H9 (cell line): Measurements from ENCODE around the gene GDI2. TPM values are rescaled to one million over a fixed set of nuclear protein-coding genes. Genes with fewer than 3 reads are reported as not detected.
A peak's percentile ranks its signal among the peaks of the same experiment; 100 is the strongest.

ENCODE experiments used
- DNase-seq: peaks from one replicate; pipeline ENCODE4 v3.0.0-alpha.2; 2017
- H2AFZ ChIP-seq: one replicate; pipeline ENCODE4 v1.6.1; 2013; ENCODE audit warnings: mild to moderate bottlenecking, low read length, control low read depth, moderate library complexity
- H2AK5ac ChIP-seq: 2 replicates; pipeline ENCODE4 v1.6.1; 2013; ENCODE audit warnings: low read length, control low read depth, mixed read lengths; ENCODE audit not compliant: insufficient read length
- H2BK120ac ChIP-seq: one replicate; pipeline ENCODE4 v1.6.1; 2013; ENCODE audit warnings: low read depth, mild to moderate bottlenecking, low read length, control low read depth, inconsistent platforms; ENCODE audit not compliant: poor library complexity, severe bottlenecking
- H2BK12ac ChIP-seq: 2 replicates; pipeline ENCODE4 v1.6.1; 2013; ENCODE audit warnings: low read length, control low read depth, mixed read lengths, low read depth; ENCODE audit not compliant: insufficient read length
- H2BK15ac ChIP-seq: 2 replicates; pipeline ENCODE4 v1.6.1; 2013; ENCODE audit warnings: low read depth, low read length, control low read depth
- H2BK20ac ChIP-seq: one replicate; pipeline ENCODE4 v1.6.1; 2013; ENCODE audit warnings: low read depth, mild to moderate bottlenecking, low read length, control low read depth, inconsistent platforms; ENCODE audit not compliant: poor library complexity, severe bottlenecking
- H2BK5ac ChIP-seq: 2 replicates; pipeline ENCODE4 v1.6.1; 2013; ENCODE audit warnings: low read length, control low read depth, mixed read lengths; ENCODE audit not compliant: insufficient read length
- H3K14ac ChIP-seq: 2 replicates; pipeline ENCODE4 v1.6.1; 2013; ENCODE audit warnings: low read length, control low read depth; ENCODE audit not compliant: insufficient read depth
- H3K18ac ChIP-seq: 2 replicates; pipeline ENCODE4 v1.6.1; 2013; ENCODE audit warnings: low read depth, mild to moderate bottlenecking, mixed read lengths, low read length, control low read depth; ENCODE audit not compliant: insufficient read length
- H3K23ac ChIP-seq: 2 replicates; pipeline ENCODE4 v1.6.1; 2013; ENCODE audit warnings: low read length, control low read depth, mixed read lengths, low read depth; ENCODE audit not compliant: insufficient read length
- H3K23me2 ChIP-seq: 2 replicates; pipeline ENCODE4 v1.6.1; 2013; ENCODE audit warnings: low read depth, mild to moderate bottlenecking, mixed read lengths, low read length, control low read depth; ENCODE audit not compliant: insufficient read length, poor library complexity, severe bottlenecking
- H3K27ac ChIP-seq: 2 replicates; pipeline ENCODE4 v1.5.1; 2013; ENCODE audit warnings: low read length, control low read depth, mixed read lengths, low read depth; ENCODE audit not compliant: insufficient read length
- H3K27me3 ChIP-seq: 2 replicates; pipeline ENCODE4 v1.6.1; 2013; ENCODE audit warnings: low read length, control low read depth, inconsistent platforms; ENCODE audit not compliant: insufficient read depth
- H3K4ac ChIP-seq: 2 replicates; pipeline ENCODE4 v1.6.1; 2013; ENCODE audit warnings: low read depth, mild to moderate bottlenecking, control low read depth, inconsistent platforms, low read length, moderate library complexity
- H3K4me1 ChIP-seq: 2 replicates; pipeline ENCODE4 v1.6.1; 2013; ENCODE audit warnings: low read length, control low read depth, inconsistent platforms; ENCODE audit not compliant: insufficient read depth
- H3K4me2 ChIP-seq: 2 replicates; pipeline ENCODE4 v1.6.1; 2013; ENCODE audit warnings: low read length, control low read depth, mixed read lengths; ENCODE audit not compliant: insufficient read length, insufficient read depth
- H3K56ac ChIP-seq: 2 replicates; pipeline ENCODE4 v1.6.1; 2013; ENCODE audit warnings: low read depth, mild to moderate bottlenecking, mixed read lengths, low read length, control low read depth; ENCODE audit not compliant: insufficient read length
- H3K79me1 ChIP-seq: 2 replicates; pipeline ENCODE4 v1.6.1; 2013; ENCODE audit warnings: low read depth, mild to moderate bottlenecking, moderate library complexity, low read length, control low read depth, inconsistent platforms; ENCODE audit not compliant: insufficient read depth, poor library complexity, severe bottlenecking
- H3K79me2 ChIP-seq: 2 replicates; pipeline ENCODE4 v1.6.1; 2013; ENCODE audit warnings: low read length, control low read depth, inconsistent platforms; ENCODE audit not compliant: insufficient read depth
- H3K9ac ChIP-seq: 2 replicates; pipeline ENCODE4 v1.6.1; 2013; ENCODE audit warnings: low read length, control low read depth, mixed read lengths; ENCODE audit not compliant: insufficient read length; ENCODE audit errors: extremely low read depth
- H3K9me3 ChIP-seq: one replicate; pipeline ENCODE4 v1.6.1; 2013; ENCODE audit warnings: low read depth, low read length, inconsistent platforms; ENCODE audit not compliant: control insufficient read depth
- H3T11ph ChIP-seq: one replicate; pipeline ENCODE4 v1.6.1; 2013; ENCODE audit warnings: mild to moderate bottlenecking, low read length, control low read depth, inconsistent platforms
- H4K20me1 ChIP-seq: one replicate; pipeline ENCODE4 v1.6.1; 2013; ENCODE audit not compliant: control insufficient read depth, insufficient read length, insufficient read depth
- H4K5ac ChIP-seq: 2 replicates; pipeline ENCODE4 v1.6.1; 2013; ENCODE audit warnings: low read depth, mild to moderate bottlenecking, mixed read lengths, low read length, control low read depth; ENCODE audit not compliant: insufficient read length
- H4K8ac ChIP-seq: replicated peaks from 2 replicates; pipeline ENCODE4 v1.6.1; 2013; ENCODE audit warnings: low read length, control low read depth, mixed read lengths, low read depth; ENCODE audit not compliant: insufficient read length
- H4K91ac ChIP-seq: 2 replicates; pipeline ENCODE4 v1.6.1; 2013; ENCODE audit warnings: low read depth, mild to moderate bottlenecking, moderate library complexity, mixed read lengths, low read length, control low read depth; ENCODE audit not compliant: insufficient read length
- H3K27ac Mint-ChIP-seq, 3 experiments: 2 replicates in 2 of 3; 3 replicates in 1 of 3; pipeline ENCODE4 v1.8.0; 2020 to 2021; ENCODE audit warnings: mixed read lengths in 3 of 3, mild to moderate bottlenecking in 1 of 3, moderate library complexity in 1 of 3
- H3K27me3 Mint-ChIP-seq: 2 replicates; pipeline ENCODE4 v1.8.0; 2021; ENCODE audit warnings: low read depth, mild to moderate bottlenecking, moderate library complexity, mixed read lengths
- H3K36me3 Mint-ChIP-seq, 3 experiments: 2 replicates in 2 of 3; 3 replicates in 1 of 3; pipeline ENCODE4 v1.8.0; 2020 to 2021; ENCODE audit warnings: low read depth in 3 of 3, mixed read lengths in 3 of 3; ENCODE audit not compliant: insufficient read depth in 1 of 3
- H3K4me1 Mint-ChIP-seq, 2 experiments: 2 replicates each; pipeline ENCODE4 v1.8.0; 2020; ENCODE audit warnings: mixed read lengths in 2 of 2
- H3K4me3 Mint-ChIP-seq, 2 experiments: 2 replicates in 1 of 2; 3 replicates in 1 of 2; pipeline ENCODE4 v1.8.0; 2020 to 2021; ENCODE audit warnings: mild to moderate bottlenecking in 2 of 2, mixed read lengths in 2 of 2, moderate library complexity in 1 of 2
- H3K9me3 Mint-ChIP-seq, 2 experiments: 2 replicates in 1 of 2; 3 replicates in 1 of 2; pipeline ENCODE4 v1.8.0; 2020; ENCODE audit warnings: mild to moderate bottlenecking in 2 of 2, mixed read lengths in 2 of 2, moderate library complexity in 1 of 2
- CTCF ChIP-seq: fragments of 200-600 bp; sonication (generic); conservative IDR thresholded peaks from 3 replicates; pipeline ENCODE4 v1.8.0; 2021; ENCODE audit warnings: antibody characterized with exemption, mild to moderate bottlenecking
- WGBS: extraction: QIAGEN DNeasy Blood & Tissue Kit; methylation state at CpG from one replicate; pipeline ENCODE4 v1.1.7; 2013; ENCODE audit warnings: missing lambda C conversion rate, low lambda C conversion rate, mixed read lengths; ENCODE audit not compliant: insufficient read length; ENCODE audit errors: extremely low coverage; 5-methylcytosine and 5-hydroxymethylcytosine counted together
- total RNA-seq: library from RNA; stranded (reverse); gene quantifications from 2 replicates; pipeline ENCODE4 v1.2.1, GENCODE V29; 2021

Gene GDI2
- total RNA-seq, 1 experiment from 2014 or later = 351 TPM

GRCh38 chr10:5789626-5790025 is 23.6 kb downstream of the GDI2 start:
- H3K9me3 Mint-ChIP-seq = no peaks in the 10 kb centered on the region
- Histone ChIP-seq H2BK5ac (no peak overlapping the region), H2BK120ac (no peak overlapping the region), H2BK12ac (no peak overlapping the region), H3K27ac (no peak overlapping the region), H3K79me1 (no peaks in the 10 kb centered on the region), H4K8ac (no peak overlapping the region), H3K9me3 (no peaks in the 10 kb centered on the region), H3K9ac (no peak overlapping the region), H3K18ac (no peak overlapping the region), H3K23ac (no peak overlapping the region), H3K56ac (no peak overlapping the region), H3K23me2 (no peaks in the 10 kb centered on the region), H3K4ac (no peak overlapping the region), H2BK15ac (no peak overlapping the region), H4K5ac (no peak overlapping the region), H3K4me1 (no peaks in the 10 kb centered on the region), H3K4me2 (no peak overlapping the region), H3K27me3 (no peaks in the 10 kb centered on the region), H2AK5ac (no peak overlapping the region), H4K20me1 (no peaks in the 10 kb centered on the region), H3T11ph (no peak overlapping the region), H3K14ac (no peak overlapping the region), H4K91ac (no peak overlapping the region), H2BK20ac (no peak overlapping the region), H3K79me2 (peaks cover 4% of the 10 kb centered on the region; the same call in 1 of the 2 replicates), H2AFZ (no peak overlapping the region)
- peaks cover 54 to 88% (median 82%) of the 10 kb centered on the region in 3 experiments for H3K36me3 Mint-ChIP-seq
- H3K27me3 Mint-ChIP-seq = no peaks in the 10 kb centered on the region
- H3K4me3 Mint-ChIP-seq = no peak overlapping the region
- no CpG with 5 or more reads among the region's 2 CpGs for WGBS
- no peak for TF ChIP-seq CTCF
- H3K27ac Mint-ChIP-seq = peak overlapping the region in 1 of 3 experiments; percentile 44; a peak in 1 of 7 replicates
- no peak for DNase-seq
- H3K4me1 Mint-ChIP-seq = no peaks in the 10 kb centered on the region
